Measurements from ENCODE around the gene PARP6.
"Not testable (repeated sequence)": the region's sequence is repeated elsewhere in the genome, so short reads cannot be mapped to it uniquely, and the experiment has no call there.

PARP6 gene

DNA sequence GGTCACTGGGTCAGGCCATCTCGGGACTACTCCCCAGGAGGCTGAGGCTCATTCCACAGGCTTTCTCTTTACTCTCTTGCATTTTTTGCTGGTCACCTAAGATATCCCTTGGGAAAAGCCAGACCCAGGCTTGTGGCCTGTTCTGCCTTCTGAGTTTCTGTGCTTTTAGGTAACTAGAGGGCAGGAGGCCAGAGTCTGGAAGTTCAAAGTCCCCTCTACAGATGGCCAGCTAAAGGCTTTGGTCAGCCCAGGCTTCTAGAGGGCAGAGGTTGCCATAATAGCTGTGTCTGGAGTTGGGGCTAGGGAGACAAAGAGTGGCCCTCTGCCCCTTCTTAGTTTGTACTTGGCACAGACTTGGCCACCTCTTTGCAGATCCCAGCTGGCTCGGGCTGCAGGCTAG lies 8.4 kb upstream of the PARP6 start:
- no peak for DNase-seq (ENCODE audit: low read depth in 2 of 2)

DNA sequence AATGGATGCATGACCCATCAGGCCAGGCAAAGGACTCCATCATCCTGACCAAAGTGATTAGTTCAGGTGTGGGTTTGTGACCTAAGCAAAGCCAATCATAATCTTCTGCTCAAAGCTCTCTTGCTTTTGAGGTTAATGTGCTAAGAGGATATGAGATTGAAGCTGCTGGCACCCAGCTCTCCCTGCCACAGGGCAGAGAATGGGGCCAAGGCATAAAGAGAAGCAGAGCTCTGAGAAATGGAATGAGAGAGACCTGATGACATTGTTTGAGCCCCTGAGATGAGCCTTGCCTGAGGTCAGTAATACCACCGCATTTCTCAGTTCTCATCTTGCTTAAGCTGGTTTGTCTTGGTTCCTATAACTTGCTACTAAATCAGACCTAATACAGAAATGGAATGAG lies 6.4 kb upstream of the PARP6 start:
- no peak for DNase-seq (ENCODE audit: low read depth in 2 of 2)

DNA sequence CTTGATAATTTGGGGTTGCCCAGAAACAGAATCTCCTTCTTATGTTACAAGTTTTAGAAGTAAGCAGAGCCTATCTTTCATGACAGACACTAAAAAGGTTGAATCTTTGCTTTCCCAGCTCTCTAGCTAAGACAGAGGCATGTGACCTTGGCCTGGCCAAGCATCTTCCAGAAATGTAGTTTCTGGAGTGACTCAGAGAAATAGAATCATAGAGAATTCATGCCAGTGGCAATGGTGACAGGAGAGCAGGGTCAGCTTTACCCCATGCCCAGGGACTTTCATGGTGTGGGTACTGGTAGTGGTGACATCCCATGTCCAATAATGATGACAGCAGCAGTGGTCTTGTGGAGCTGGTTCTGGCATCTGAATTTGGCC lies 4.0 kb upstream of the PARP6 start:
- no peak for DNase-seq (ENCODE audit: low read depth in 2 of 2)

DNA sequence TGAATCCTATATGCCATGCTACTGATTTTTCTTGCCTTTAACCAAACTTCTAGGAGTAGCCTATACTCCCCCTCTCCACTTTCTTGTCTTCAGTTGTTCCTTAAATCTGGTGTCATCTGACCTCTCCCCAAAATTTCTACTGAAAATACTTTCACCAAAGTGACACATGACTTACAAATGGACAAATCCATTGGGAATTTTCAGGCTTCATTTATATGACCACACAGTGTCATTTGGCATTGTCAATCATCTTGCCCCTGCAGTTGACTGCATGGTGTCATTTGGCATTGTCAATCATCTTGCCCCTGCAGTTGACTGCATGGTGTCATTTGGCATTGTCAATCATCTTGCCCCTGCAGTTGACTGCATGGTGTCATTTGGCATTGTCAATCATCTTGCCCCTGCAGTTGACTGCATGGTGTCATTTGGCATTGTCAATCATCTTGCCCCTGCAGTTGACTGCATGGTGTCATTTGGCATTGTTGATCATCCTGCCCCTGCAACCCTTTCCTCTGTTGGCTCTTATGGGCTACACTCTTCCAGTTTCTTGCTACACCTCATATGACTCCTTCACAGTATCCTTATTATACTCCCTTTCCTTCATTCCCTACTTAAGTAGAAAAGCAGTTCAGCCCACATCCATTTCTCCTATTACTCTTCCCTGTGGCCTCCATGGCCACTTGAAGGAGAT lies 3.4 kb upstream of the PARP6 start:
- not testable (repeated sequence) for DNase-seq (ENCODE audit: low read depth in 2 of 2)

- DNase-seq (ENCODE audit: low read depth in 2 of 2), result no peak
Observed at GRCh38 chr15:72272997-72273352, 621 bp upstream of the PARP6 start.

GRCh38 chr15:72271895-72272212 lies 500 bp downstream of the PARP6 start:
- no peak for DNase-seq (ENCODE audit: low read depth in 2 of 2)

DNA sequence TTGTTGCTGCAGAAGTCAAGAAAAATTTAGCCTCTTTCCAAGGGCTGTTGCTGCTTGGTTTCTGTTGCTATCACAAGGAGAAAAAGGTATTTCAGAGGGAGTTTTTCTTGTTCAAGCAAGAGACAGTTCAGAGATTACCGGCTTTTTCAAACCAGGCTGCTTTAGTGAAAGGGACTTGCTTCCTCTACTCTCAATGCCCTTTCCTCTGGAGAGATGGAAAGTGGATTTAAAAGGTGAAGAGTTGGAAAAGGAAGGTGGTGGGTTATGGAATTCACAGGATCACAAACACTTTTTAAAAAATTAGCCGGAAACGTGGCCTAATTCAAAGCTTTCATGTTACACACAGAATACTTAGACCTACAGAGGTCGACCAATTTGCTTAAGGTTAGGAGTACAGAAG lies 1.1 kb downstream of the PARP6 start:
- no peak for DNase-seq (ENCODE audit: low read depth in 2 of 2)

DNA sequence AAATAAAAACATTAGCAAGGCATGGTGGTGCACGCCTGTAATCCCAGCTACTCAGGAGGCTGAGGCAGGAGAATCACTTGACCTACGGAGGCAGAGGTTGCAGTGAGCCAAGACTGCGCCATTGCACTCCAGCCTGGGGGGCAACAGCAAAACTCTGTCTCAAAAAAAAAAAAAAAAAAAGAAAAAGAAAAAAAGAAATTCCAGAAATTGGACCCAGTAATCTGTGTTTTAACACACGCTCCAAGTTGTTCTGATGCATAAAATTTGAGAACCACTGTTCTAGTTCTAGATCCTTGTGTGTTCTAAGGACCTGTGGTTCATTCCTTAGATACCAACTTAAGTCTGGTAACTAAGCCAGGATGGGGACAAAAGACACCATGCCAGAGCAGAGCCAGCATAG lies 2.6 kb downstream of the PARP6 start:
- no peak for DNase-seq (ENCODE audit: low read depth in 2 of 2)

GRCh38 chr15:72265031-72265430 lies 7.3 kb downstream of the PARP6 start:
- DNase-seq (ENCODE audit: low read depth in 2 of 2), result no peak

- no peak for DNase-seq (ENCODE audit: low read depth in 2 of 2)
Observed at GRCh38 chr15:72252663-72253299, 19.6 kb downstream of the PARP6 start.

DNA sequence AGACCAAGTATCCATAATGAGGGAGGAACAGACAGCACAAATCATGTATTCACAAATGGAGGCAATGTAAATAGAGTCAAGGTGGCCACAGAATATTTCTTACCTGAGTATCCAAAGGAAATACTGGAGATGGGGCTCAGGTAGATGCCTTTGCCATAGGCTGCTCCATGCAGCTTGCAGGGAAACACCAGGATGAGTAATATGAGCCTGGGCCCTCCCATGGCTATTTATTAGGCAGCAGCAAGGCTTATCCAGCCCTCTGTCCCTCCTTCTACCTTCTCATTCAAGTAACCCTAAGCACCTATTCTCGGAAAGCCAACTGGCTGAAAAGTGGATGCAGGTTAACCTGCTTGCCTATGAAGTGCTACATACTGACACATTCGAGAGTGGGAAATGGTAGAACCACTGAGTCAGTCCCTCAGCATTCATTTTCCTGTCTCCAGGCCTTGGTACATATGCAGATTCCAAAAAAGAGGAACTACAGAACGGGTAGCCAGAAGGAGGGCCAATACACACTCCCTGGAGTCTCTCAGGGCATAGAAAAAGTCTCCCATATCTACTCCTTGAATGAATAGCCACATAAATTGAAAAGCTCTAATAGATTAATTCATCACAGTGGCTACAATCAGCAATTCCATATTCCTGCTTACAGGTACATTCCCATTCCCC lies 23.1 kb downstream of the PARP6 start:
- no peak for DNase-seq (ENCODE audit: low read depth in 2 of 2)

DNA sequence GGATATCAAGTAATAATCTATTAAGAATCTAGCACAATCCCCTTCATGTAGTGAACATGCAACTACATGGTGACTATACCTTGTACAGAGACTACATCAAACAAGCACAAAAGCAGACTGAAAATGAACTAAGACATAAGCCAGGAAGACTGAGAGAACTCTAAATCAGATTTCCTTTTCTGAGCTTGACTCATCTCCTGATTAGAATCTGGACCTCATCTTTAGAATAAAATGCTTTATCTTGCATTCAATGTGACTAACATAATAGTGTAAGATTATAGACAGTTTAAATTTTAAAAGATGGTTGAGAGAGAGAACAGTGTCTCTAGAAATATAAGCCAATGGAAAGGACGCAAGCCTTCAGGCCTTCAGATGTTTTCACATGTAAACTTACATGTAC lies 23.8 kb downstream of the PARP6 start:
- no peak for DNase-seq (ENCODE audit: low read depth in 2 of 2)

- no peak for DNase-seq (ENCODE audit: low read depth in 2 of 2)
Observed at GRCh38 chr15:72242775-72243370, 29.5 kb downstream of the PARP6 start.

- no peak for DNase-seq (ENCODE audit: low read depth in 2 of 2)
Observed at GRCh38 chr15:72239652-72240051, 32.7 kb downstream of the PARP6 start.

DNA sequence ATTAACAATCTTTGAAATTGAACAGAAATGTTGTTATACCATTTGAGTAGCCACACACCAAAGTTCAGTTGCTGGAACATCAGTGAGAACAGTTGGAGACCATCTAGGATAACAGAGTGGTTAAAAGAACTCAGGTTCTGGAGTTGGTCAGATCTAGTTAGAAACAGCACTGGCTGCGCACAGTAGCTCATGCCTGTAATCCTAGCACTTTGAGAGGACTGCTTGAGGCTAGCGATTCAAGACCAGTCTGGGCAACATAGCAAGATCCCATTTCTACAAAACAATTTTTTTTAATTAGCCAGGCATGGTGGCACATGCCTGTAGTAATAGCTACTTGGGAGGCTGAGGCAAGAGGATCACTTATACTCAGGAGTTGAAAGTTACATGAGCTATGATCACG lies 33.8 kb downstream of the PARP6 start:
- DNase-seq (ENCODE audit: low read depth in 2 of 2), result no peak

- DNase-seq (ENCODE audit: low read depth in 2 of 2), result no peak
Observed at GRCh38 chr15:72237853-72238224, 34.5 kb downstream of the PARP6 start.

DNA sequence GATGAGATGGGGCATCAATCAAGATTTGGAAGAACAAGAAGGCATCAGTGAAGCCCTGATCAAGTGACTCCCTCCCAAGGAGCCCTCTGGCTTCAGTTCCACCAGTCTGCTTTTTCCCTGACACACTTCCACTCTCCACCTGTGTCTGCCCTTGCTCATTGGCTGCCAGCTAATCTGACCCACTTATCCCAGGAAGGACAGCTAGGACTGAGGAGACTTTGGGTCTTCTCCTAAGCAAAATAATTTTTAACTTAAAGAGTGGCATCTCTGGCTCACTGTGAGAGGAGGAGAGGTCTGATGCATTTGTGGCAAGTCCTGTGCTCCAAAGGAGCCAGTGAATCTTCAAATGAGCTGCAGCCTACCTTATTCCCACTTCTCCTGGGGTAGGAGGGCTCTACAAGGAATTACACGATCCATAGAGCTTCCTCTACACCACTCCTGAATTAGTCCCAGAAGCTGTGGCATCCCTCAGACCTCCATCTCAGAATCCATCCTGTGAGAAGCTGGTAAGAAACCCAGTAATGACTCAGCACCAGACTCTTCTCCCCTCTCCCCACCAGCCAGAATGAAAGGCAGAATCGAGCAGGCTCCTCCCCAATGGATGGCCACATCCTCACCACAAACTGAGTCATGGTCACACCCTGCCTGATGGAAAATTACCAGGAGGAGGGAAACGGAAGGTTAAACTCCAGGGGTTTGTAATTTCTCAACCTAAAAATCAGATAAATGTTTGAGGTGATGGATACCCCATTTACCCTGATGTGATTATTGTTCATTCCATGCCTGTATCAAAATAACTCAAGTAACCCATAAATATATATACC lies 35.1 kb downstream of the PARP6 start:
- peak in 1 of 2 donors; percentile 23 for DNase-seq (ENCODE audit: low read depth in 2 of 2)

DNA sequence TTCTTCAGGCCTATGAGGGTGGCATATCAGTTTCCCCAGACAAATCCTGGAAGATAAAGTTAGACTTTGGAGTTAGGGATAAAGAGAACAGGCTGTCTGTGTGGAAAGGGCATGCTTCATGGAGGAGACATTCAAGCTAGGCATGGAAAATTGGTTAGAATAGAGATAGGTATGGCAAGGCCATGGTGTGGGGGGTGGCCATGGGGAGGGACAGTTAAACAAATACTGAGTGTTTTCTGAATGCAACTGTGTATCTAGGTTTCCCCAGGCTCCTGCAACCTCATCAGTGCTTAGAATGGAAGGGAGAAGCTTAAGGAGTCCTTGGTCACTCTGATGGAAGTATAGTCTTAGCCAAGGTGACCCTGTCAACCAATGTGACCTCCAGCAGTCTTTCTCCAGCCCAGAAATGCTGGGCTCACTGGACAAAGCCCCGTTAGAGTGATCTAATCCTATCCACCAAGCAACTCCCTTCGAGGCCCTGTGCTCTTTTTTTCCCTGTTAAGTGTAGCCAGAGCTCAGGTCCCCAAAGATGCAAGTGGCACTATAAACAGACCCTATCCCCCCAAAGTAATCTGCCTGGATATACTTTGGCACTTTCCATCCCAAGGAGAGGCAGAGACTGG lies 35.9 kb downstream of the PARP6 start:
- DNase-seq (ENCODE audit: low read depth in 2 of 2), result no peak

DNA sequence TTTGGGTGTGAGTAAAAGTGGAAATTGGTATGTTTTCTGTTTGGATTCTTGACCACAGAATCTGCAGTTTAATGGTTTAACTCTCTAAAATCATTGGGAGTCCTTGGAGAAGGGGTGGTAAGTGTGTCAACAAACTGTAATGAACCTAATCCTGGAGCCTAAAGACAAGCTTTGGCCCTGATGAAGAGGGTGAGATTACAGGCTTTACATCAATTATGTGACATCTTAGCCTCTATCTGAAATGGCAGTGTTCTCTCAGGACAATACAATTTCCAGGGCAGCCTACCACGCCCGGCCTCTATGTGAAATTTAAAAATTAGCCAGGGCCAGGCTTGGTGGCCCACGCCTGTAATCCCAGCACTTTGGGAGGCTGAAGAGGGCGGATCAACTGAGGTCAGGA lies 37.1 kb downstream of the PARP6 start:
- DNase-seq (ENCODE audit: low read depth in 2 of 2), result no peak

DNA sequence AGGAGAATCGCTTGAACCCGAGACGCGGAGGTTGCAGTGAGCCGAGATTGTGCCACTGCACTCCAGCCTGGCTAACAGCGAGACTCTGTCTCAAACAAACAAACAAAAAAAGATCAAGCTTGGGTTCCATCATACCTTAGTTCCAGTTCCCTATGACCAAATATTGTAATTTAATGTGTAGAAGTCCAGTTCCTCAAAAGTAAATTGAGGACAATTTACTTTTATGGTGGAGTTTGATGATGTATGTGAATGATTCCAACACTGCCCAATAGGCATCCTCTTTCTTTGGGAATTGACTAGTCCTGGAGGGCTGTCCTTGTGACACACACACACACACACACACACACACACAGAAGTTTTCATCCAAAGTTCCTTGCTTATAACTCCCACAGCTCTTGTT lies 38.6 kb downstream of the PARP6 start:
- DNase-seq (ENCODE audit: low read depth in 2 of 2), result no peak

- DNase-seq (ENCODE audit: low read depth in 2 of 2), result peak in 1 of 2 donors; percentile 29
Observed at GRCh38 chr15:72231833-72232478, 40.4 kb downstream of the PARP6 start.

All from stimulated activated CD8-positive, alpha-beta memory T cell treated with anti-CD3 and anti-CD28 coated beads, Interleukin-2, amount 100 ng/mL, for 1 hour (primary cell).